Nephron progenitor cell (in vitro differentiated cells): ENCODE results near the gene TIAM2.

Experiments used
- DNase-seq: peaks from one replicate; pipeline ENCODE4 v3.0.0; 2021
- H3K27ac Mint-ChIP-seq: 2 replicates; pipeline ENCODE4 v1.8.0; 2021; ENCODE audit warnings: mild to moderate bottlenecking, moderate library complexity, mixed read lengths
- H3K27me3 Mint-ChIP-seq: 2 replicates; pipeline ENCODE4 v1.8.0; 2021; ENCODE audit warnings: mild to moderate bottlenecking, low read depth, mixed read lengths; ENCODE audit not compliant: poor library complexity
- H3K36me3 Mint-ChIP-seq: 2 replicates; pipeline ENCODE4 v1.8.0; 2021; ENCODE audit warnings: low read depth, mixed read lengths
- H3K4me1 Mint-ChIP-seq: 2 replicates; pipeline ENCODE4 v1.8.0; 2021; ENCODE audit warnings: mixed read lengths
- H3K4me3 Mint-ChIP-seq: 2 replicates; pipeline ENCODE4 v1.8.0; 2021; ENCODE audit warnings: mild to moderate bottlenecking, moderate library complexity, mixed read lengths
- H3K9me3 Mint-ChIP-seq: 2 replicates; pipeline ENCODE4 v1.8.0; 2021; ENCODE audit warnings: mild to moderate bottlenecking, moderate library complexity, mixed read lengths
- CTCF ChIP-seq: fragments of 200-600 bp; sonication (generic); IDR thresholded peaks from 2 replicates; pipeline ENCODE4 v1.5.0; 2021; ENCODE audit warnings: antibody characterized with exemption

The TIAM2 gene

GRCh38 chr6:155033021-155033791 is 38.1 kb downstream of the TIAM2 start:
- DNase-seq = no peak
- H3K27ac Mint-ChIP-seq = no peak overlapping the region
- H3K4me3 Mint-ChIP-seq = no peak overlapping the region
- no peak for TF ChIP-seq CTCF
- H3K27me3 Mint-ChIP-seq = peaks cover 3% of the 10 kb centered on the region
- no peaks in the 10 kb centered on the region for H3K4me1 Mint-ChIP-seq
- H3K36me3 Mint-ChIP-seq = no peaks in the 10 kb centered on the region
- peaks cover 12% of the 10 kb centered on the region for H3K9me3 Mint-ChIP-seq

- Mint-ChIP-seq H3K9me3 (peaks cover 12% of the 10 kb centered on the region), H3K4me3 (no peak overlapping the region), H3K4me1 (no peaks in the 10 kb centered on the region), H3K27ac (no peak overlapping the region), H3K27me3 (peaks cover 7% of the 10 kb centered on the region), H3K36me3 (no peaks in the 10 kb centered on the region)
- TF ChIP-seq CTCF = no peak
- no peak for DNase-seq
Observed at GRCh38 chr6:155036907-155037306, 41.8 kb downstream of the TIAM2 start.

- H3K4me1 Mint-ChIP-seq = no peaks in the 10 kb centered on the region
- no peak for DNase-seq
- no peak overlapping the region for H3K4me3 Mint-ChIP-seq
- H3K27ac Mint-ChIP-seq = no peak overlapping the region
- peaks cover 7% of the 10 kb centered on the region for H3K27me3 Mint-ChIP-seq
- TF ChIP-seq CTCF = no peak
- no peaks in the 10 kb centered on the region for H3K36me3 Mint-ChIP-seq
- H3K9me3 Mint-ChIP-seq = peaks cover 12% of the 10 kb centered on the region
Observed at GRCh38 chr6:155038104-155038503, 43.0 kb downstream of the TIAM2 start.

GRCh38 chr6:155038527-155038926 is 43.4 kb downstream of the TIAM2 start:
- H3K27me3 Mint-ChIP-seq = peaks cover 7% of the 10 kb centered on the region
- H3K9me3 Mint-ChIP-seq = peaks cover 12% of the 10 kb centered on the region
- no peaks in the 10 kb centered on the region for H3K4me1 Mint-ChIP-seq
- no peak for TF ChIP-seq CTCF
- no peak overlapping the region for H3K4me3 Mint-ChIP-seq
- no peaks in the 10 kb centered on the region for H3K36me3 Mint-ChIP-seq
- DNase-seq = no peak
- no peak overlapping the region for H3K27ac Mint-ChIP-seq

GRCh38 chr6:155039618-155040017 is 44.5 kb downstream of the TIAM2 start:
- no peaks in the 10 kb centered on the region for H3K36me3 Mint-ChIP-seq
- peaks cover 6% of the 10 kb centered on the region for H3K9me3 Mint-ChIP-seq
- H3K27ac Mint-ChIP-seq = no peak overlapping the region
- no peak for TF ChIP-seq CTCF
- no peak overlapping the region for H3K4me3 Mint-ChIP-seq
- no peak for DNase-seq
- H3K4me1 Mint-ChIP-seq = no peaks in the 10 kb centered on the region
- H3K27me3 Mint-ChIP-seq = peaks cover 8% of the 10 kb centered on the region

GRCh38 chr6:155040154-155040553 is 45.0 kb downstream of the TIAM2 start:
- Mint-ChIP-seq H3K4me1 (no peaks in the 10 kb centered on the region), H3K9me3 (peaks cover 1% of the 10 kb centered on the region), H3K36me3 (no peaks in the 10 kb centered on the region), H3K27me3 (peaks cover 8% of the 10 kb centered on the region), H3K27ac (no peak overlapping the region), H3K4me3 (no peak overlapping the region)
- DNase-seq = no peak
- TF ChIP-seq CTCF = no peak
